Measurements from ENCODE around the gene CPNE2.
"Not testable (repeated sequence)": the region's sequence is repeated elsewhere in the genome, so short reads cannot be mapped to it uniquely, and the experiment has no call there.

CPNE2 gene

GRCh38 chr16:57091975-57092785 lies at the start of gene CPNE2:
Gene CPNE2, plus strand, starts transcription at chr16:57092583. Its CDS starts 18,160 bp downstream, at chr16:57110743.
- DNase-seq, result no peak

- no peak for DNase-seq
These were observed 49.1 kb upstream of the CPNE2 start for GRCh38 chr16:57043248-57043647.

GRCh38 chr16:57044931-57045693 lies 47.3 kb upstream of the CPNE2 start:
- DNase-seq, result no peak

- DNase-seq, result no peak
These were observed 46.5 kb upstream of the CPNE2 start for GRCh38 chr16:57045694-57046381.

DNA sequence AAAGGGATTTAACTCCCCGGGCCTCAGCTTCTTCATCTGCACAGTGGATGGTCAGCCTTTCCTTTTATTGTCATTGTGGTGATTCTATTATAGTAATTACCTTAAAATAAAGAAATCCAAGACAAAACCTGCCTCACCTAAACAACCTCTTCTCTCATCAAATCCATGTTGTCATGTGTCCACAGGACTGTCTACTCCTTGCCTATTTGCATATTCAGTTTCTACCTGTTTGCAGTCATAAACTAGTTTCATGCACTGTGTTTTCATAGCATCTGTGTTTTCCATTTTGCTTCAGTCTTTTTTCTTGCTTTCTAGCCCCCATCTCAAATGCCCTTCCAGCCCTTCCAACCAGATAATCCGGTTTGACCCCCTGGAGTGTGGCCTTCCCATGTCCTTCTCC lies 44.3 kb upstream of the CPNE2 start:
- DNase-seq, result no peak

DNA sequence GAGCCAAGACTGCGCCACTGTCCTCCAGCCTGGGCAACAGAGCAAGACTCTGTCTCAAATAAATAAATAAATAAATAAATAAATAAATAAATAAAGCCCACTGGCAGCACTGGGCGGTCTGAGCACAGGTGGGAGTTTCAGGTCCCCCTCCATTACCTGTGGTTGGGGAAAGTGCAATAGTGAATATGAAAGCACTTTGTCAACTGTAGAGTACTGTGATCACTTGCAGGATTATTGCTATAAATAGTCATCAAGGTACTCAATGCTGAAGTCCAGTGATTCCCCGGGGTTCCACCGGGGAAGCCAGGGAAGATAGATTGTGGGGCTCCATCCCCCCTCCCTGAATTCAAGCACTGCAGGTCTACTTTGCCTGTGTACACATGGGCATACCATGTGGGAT lies 42.7 kb upstream of the CPNE2 start:
- no peak for DNase-seq

- no peak for DNase-seq
These were observed 40.6 kb upstream of the CPNE2 start for GRCh38 chr16:57051696-57052228.

- no peak for DNase-seq
These were observed 39.2 kb upstream of the CPNE2 start for GRCh38 chr16:57053206-57053605.

GRCh38 chr16:57054338-57054737 lies 38.0 kb upstream of the CPNE2 start:
- DNase-seq, result no peak

GRCh38 chr16:57054771-57055170 lies 37.6 kb upstream of the CPNE2 start:
- DNase-seq, result no peak

DNA sequence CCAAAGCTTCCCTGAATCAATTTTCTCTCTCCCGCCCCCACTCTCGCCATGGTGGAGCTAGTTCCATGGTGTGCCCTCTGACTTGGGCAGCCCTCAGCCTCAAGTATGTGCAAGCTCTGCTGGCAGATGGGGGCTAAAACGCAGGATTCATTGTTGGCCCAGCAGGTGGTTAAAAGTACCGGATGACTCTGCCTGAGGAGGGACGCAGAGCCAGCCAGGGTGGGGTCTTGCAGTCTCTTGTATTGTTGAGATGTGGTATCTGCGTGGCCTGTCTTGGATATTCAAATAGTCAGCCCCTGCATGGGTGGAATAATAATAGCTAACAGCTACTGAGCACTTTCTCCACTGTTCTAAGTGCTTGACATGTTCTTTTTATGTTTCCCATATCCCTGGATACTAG lies 36.7 kb upstream of the CPNE2 start:
- DNase-seq, result no peak

- DNase-seq, result no peak
These were observed 34.0 kb upstream of the CPNE2 start for GRCh38 chr16:57058291-57058861.

GRCh38 chr16:57060323-57061083 lies 31.9 kb upstream of the CPNE2 start:
- DNase-seq, result no peak

DNA sequence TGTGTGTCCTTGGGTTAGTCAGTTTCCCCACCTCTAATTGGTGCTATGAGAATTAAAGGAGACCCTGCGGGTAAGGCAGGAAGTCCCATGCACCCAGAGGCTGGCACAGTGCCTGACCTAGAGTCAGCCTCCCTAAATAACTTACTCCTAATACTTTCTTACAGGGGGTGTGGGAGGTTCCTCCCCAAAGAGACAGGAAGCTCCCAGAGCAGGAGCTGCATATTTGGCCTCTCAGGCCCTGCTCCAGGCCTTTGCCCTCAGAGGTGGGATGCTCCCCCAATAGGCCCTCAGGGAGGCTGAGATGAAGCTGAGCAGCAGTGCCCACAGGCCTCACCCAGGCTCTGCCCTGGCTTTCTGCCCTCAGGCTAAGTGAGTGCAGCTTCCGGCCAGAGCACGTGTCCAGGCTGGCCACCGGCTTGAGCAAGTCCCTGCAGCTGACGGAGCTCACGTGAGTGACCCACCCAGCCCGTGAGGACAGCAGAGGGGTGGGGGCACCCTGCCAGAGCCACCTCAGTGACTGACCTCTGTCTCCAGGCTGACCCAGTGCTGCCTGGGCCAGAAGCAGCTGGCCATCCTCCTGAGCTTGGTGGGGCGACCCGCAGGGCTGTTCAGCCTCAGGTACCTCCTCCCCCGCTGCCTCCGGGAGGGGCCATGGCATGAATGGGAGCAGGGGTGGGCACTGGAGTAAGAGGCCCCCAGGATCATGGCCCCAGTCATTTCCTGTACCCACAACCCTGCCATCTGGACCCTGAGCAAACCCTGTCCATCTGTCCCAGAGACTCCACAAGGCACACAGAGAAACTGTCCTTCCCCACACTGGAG lies 31.1 kb upstream of the CPNE2 start:
- DNase-seq, result no peak

DNA sequence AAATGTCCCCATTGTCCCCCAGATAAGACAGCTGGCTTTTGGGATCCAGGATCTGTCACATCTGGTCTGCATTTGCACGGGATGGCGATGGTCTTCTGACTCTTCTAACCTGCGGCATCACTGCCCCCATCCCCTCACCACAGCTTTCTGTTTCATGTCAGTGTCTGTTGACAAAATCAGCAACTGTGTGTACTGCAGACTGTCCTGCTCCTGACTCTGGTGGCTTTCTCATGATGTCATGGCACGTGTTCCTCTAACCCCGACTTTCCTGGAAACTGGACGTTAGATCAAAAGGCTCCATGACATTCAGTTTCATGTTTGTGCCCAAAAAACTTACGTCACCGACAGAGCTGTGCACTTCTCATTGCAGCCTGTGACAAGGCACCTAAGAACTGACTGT lies 30.1 kb upstream of the CPNE2 start:
- DNase-seq, result no peak

DNA sequence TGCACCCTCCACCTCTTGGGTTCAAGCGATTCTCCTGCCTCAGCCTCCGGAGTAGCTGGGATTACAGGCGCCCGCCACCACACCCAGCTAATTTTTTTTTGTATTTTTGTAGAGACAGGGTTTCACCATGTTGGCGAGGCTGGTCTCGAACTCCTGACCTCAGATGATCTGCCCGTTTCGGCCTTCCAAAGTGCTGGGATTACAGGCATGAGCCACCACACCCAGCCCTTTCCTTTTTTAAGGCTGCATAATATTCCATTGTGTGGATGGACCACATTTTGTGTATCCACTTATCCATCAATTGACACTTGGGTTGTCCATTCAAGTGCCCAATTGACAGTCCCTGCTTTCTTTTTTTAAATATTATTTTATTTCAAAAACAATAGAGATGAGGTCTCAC lies 29.2 kb upstream of the CPNE2 start:
- DNase-seq, result not testable (repeated sequence)

DNA sequence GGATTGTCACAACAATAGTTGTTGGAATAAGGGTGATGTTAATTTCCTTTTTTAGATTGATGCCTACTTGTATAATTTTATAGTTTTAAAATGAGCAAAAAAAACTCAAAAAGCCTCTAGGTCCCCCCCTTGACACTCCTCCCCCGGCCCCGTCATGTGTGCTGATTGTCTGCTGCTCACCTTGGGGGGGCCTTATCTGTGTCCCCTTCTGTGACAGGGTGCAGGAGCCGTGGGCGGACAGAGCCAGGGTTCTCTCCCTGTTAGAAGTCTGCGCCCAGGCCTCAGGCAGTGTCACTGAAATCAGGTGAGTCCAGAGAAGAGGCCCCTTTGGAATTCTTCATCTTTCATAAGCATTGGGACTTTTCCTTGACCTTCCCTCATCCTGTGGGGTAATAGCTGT lies 27.4 kb upstream of the CPNE2 start:
- DNase-seq, result no peak

DNA sequence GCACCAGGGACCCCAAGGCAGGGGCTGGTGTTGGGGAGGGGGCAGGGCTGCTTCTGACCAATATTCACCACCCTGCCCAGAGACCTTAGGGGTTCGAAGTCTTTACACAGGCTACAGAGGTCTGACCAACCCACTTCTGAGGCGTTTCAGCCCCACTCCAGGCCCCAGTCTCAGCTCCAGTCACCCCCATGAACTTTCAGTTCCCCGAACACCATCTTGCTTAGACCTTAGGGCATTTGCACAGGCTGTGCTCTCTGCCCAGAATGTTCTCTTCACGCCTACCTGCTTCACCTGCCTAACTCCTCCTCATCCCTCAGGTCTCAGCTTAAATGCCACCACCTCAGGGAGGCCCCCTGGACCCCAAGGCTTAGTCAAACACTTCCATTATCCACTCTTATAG lies 25.8 kb upstream of the CPNE2 start:
- no peak for DNase-seq

DNA sequence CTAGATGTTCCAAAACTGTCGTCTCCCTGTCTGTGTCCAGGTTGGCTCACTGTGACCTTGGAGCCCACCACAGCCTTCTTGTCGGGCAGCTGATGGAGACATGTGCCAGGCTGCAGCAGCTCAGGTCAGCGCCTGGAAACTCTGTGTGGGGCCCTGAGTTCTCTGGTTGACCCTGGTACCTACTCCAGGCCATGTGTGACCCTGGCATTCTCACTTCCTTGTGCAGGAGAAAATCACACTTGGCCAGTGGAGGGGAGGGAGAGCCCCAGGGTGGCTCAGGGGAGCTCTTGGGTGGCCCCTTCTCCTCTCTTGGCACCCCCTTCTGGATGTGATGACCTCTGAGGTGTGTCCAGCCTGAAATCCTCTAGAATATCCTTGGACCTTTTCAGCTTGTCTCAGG lies 25.0 kb upstream of the CPNE2 start:
- DNase-seq, result no peak

DNA sequence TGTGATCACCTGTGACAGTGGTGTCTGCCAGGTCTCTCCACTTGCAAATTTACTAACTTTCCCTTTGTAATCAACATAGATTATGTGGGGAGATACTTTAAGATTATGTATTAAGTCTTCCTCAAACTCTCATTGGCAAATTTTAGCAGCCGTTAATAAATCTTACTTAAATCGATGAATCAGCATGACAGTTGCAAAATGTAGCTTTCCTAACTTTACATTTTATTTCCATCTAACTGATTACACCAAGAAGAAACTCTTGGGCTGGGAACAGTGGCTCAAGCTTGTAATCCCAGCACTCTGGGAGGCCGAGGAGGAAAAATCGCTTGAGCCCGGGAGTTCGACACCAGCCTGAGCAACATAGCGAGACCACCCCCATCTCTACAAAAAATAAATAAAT lies 23.3 kb upstream of the CPNE2 start:
- no peak for DNase-seq

DNA sequence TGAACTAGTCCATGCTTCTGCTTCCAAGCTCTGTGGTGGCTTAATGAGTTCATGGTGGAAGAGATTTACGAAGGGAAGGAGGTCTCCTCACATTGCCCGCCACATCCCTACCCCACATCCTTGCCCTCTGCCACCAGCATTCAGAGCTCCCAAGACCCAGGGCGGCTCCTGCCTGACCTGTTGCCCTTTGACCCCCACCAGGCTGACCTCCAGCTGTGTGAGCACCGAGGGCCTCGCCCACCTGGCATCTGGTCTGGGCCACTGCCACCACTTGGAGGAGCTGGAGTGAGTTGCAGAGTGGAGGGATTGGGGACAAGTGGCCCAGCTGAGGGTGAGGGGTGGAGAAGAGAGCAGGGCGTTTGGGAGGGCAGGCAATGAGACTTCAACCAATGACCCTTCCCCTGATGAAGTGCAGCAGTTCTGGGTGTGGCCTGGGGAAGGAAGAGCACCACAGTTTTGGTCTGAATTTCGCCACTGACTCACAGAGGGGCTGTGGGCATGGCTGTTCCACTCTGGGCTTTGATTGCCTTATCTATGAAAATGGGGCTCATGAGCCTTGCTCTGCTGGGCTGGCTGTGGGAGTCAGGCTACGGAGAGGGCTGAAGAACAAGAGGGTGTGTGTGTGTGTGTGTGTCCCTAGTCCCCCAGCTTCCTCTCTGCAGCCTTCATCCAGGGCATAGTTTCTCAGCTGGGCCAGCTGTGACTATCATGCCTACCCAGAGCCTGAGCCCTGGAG lies 22.6 kb upstream of the CPNE2 start:
- DNase-seq, result no peak

Measured in NK-92 treated with Interleukin-12 subunit alpha and Interleukin-12 subunit beta, amount 100 ng/mL, for 24 hours (cell line).